Measurements from ENCODE around the gene CACNA1H. TPM values are rescaled to one million over a fixed set of nuclear protein-coding genes. Genes with fewer than 3 reads are reported as not detected.

The CACNA1H gene
- total RNA-seq, 1 donor from 2014 or later: 42.8 TPM

- Mint-ChIP-seq H3K27me3 (no peaks in the 10 kb centered on the region), H3K9me3 (ENCODE audit: low read depth) (no peaks in the 10 kb centered on the region), H3K36me3 (ENCODE audit: insufficient read depth) (no peaks in the 10 kb centered on the region), H3K4me3 (ENCODE audit: low read depth) (no peak overlapping the region), H3K4me1 (ENCODE audit: low read depth) (peaks cover 8% of the 10 kb centered on the region), H3K27ac (no peak overlapping the region)
- DNase-seq (ENCODE audit: low spot score, unreplicated experiment): no peak
- no peak for TF ChIP-seq CTCF (IDR thresholded peaks at IDR 0.05; ENCODE audit: unreplicated experiment)
Observed at GRCh38 chr16:1126586-1126985, 26.3 kb upstream of the CACNA1H start.

- H3K36me3 Mint-ChIP-seq (ENCODE audit: insufficient read depth): no peaks in the 10 kb centered on the region
- no peaks in the 10 kb centered on the region for H3K9me3 Mint-ChIP-seq (ENCODE audit: low read depth)
- no peak for TF ChIP-seq CTCF (IDR thresholded peaks at IDR 0.05; ENCODE audit: unreplicated experiment)
- no peak for DNase-seq (ENCODE audit: low spot score, unreplicated experiment)
- H3K4me1 Mint-ChIP-seq (ENCODE audit: low read depth): peaks cover 6% of the 10 kb centered on the region
- no peak overlapping the region for H3K27ac Mint-ChIP-seq
- no peak overlapping the region for H3K4me3 Mint-ChIP-seq (ENCODE audit: low read depth)
- H3K27me3 Mint-ChIP-seq: no peaks in the 10 kb centered on the region
Observed at GRCh38 chr16:1127101-1127500, 25.8 kb upstream of the CACNA1H start.

- no peak overlapping the region for H3K4me3 Mint-ChIP-seq (ENCODE audit: low read depth)
- H3K4me1 Mint-ChIP-seq (ENCODE audit: low read depth): peaks cover 8% of the 10 kb centered on the region
- no peaks in the 10 kb centered on the region for H3K36me3 Mint-ChIP-seq (ENCODE audit: insufficient read depth)
- no peaks in the 10 kb centered on the region for H3K9me3 Mint-ChIP-seq (ENCODE audit: low read depth)
- no peak overlapping the region for H3K27ac Mint-ChIP-seq
- no peaks in the 10 kb centered on the region for H3K27me3 Mint-ChIP-seq
- no peak for DNase-seq (ENCODE audit: low spot score, unreplicated experiment)
- TF ChIP-seq CTCF (IDR thresholded peaks at IDR 0.05; ENCODE audit: unreplicated experiment): no peak
Observed at GRCh38 chr16:1127971-1128715, 24.8 kb upstream of the CACNA1H start.

- no peak for TF ChIP-seq CTCF (IDR thresholded peaks at IDR 0.05; ENCODE audit: unreplicated experiment)
- no peak for DNase-seq (ENCODE audit: low spot score, unreplicated experiment)
- Mint-ChIP-seq H3K4me3 (ENCODE audit: low read depth) (no peak overlapping the region), H3K36me3 (ENCODE audit: insufficient read depth) (no peaks in the 10 kb centered on the region), H3K27me3 (no peaks in the 10 kb centered on the region), H3K4me1 (ENCODE audit: low read depth) (peaks cover 13% of the 10 kb centered on the region), H3K9me3 (ENCODE audit: low read depth) (no peaks in the 10 kb centered on the region), H3K27ac (no peak overlapping the region)
Observed at GRCh38 chr16:1129106-1129960, 23.6 kb upstream of the CACNA1H start.

- Mint-ChIP-seq H3K9me3 (ENCODE audit: low read depth) (no peaks in the 10 kb centered on the region), H3K36me3 (ENCODE audit: insufficient read depth) (no peaks in the 10 kb centered on the region), H3K4me1 (ENCODE audit: low read depth) (peaks cover 20% of the 10 kb centered on the region), H3K4me3 (ENCODE audit: low read depth) (no peak overlapping the region), H3K27me3 (no peaks in the 10 kb centered on the region), H3K27ac (no peak overlapping the region)
- no peak for TF ChIP-seq CTCF (IDR thresholded peaks at IDR 0.05; ENCODE audit: unreplicated experiment)
- no peak for DNase-seq (ENCODE audit: low spot score, unreplicated experiment)
Observed at GRCh38 chr16:1130382-1130781, 22.5 kb upstream of the CACNA1H start.

Data from progenitor cell of endocrine pancreas (in vitro differentiated cells).